Measurements from ENCODE around the gene PAQR9.

Gene PAQR9

DNA sequence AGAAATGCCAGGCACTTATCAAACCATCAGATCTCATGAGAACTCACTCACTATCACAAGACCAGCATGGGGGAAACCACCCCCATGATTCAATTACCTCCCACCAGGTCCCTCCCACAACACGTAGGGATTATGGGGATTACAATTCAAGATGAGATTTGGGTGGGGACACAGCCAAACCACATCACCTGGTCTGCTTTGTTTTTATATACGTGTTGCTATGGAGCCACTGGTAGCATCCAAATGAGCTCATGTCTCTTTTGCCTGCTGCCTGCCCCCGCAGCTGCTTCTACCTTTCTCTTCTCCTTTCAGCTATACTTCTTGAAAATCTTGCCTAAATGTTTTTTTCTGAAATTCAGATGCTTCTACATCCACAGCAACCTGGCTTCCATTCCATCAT is 47.8 kb downstream of the PAQR9 start:
- DNase-seq (ENCODE audit: low read depth), result no peak

DNA sequence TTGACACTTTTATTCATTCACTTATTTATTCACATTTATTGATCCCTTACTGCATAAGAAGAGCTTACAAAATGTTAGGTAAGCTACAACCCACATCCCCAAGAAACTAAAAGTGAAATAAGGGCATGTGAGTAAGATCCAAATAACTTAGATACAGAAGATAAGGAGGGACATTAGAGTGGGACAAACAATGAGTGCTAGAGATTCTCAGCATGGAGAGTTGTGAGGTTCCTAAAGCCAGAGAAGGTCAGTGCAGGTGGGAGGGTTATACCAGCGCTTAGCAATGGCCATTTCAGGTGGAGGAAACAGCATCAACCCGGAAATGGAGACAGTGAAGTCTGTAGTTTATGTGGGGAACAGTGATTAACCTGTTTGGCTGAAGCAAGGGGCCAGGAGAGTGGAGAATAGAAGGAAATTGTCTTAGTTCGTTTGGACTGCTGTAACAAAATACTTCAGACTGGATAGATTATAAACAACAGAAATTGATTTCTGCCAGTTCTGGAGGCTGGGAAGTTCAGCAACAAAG is 49.1 kb downstream of the PAQR9 start:
- DNase-seq (ENCODE audit: low read depth), result no peak

DNA sequence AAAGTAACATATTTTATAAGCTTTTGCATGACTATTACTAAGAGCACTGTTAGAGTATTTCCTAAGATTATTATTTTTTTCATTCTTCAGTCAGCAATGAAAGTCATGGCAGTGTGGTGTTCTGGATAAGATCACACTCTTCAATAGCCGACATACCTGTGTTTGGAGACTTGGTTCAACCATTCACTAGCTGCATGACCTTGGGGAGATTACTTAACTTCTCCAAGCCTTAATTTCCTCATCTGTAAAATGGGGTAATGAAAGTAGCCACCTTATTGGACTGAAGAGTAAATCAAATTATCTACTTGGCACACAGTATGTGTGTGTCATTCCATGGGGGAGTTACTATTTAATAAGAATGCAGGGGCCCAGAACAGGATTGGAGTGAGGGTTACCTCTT is 50.0 kb downstream of the PAQR9 start:
- no peak for DNase-seq (ENCODE audit: low read depth)

DNA sequence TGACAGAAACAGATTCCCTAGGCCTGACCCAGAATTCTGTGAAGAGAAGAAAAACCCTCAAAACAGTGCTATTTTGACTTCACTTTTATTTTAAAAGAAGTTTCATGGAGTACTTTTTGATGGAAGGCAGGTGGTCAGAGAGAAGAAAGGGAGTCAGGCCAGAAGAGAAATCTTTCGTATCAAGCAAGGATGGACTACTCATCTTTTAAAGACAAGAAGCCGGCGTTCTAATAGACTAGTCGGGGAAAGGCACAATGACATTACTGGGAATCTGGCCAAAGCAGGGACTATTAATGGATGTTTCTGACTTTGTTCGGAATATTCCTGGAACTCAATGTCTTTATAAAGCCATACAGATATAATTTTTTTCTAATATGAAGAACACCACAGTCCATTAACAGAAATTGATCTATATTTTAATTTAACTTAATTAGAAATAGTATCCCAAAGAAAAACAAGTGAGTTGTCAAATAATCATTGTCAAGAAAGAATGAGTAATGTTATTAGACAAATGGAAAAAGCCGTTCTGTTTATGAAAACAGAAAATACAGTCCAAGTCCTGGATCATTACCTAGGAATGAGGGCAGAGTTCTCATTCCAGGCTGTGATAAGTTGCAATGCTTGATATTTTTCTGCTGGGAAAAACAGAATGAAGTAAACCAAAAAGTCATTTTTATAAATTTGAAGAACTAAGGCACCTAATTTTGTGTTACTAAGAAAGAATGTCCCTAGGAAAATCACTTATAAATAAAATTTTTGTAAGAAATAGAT is 50.9 kb downstream of the PAQR9 start:
- no peak for DNase-seq (ENCODE audit: low read depth)

Data from EH (cell line).